ENCODE data around the gene CDH15. TPM values are rescaled to one million over a fixed set of nuclear protein-coding genes. Genes with fewer than 3 reads are reported as not detected.

The CDH15 gene
- total RNA-seq, 1 experiment from 2014 or later, result 3.8 TPM

GRCh38 chr16:89155851-89156739 lies 15.5 kb upstream of the CDH15 start:
- no peak for ATAC-seq
- ChIA-PET RAD21 (ENCODE audit: low non-redundant PET in 1 of 2, low total read pairs in 2 of 2, uncharacterized antibody in 2 of 2, unreplicated experiment in 2 of 2) (no interaction called here), CTCF (interaction anchor here (1.0 kb wide), 1 partner anchor 12 kb away, joined by 6 read pairs; no protein-coding TSS in a partner anchor), POLR2A (interaction anchor here (1.7 kb wide), 1 partner anchor 15 kb away, joined by 4 read pairs; no protein-coding TSS in a partner anchor)
- intact Hi-C loops (cut with micrococcal nuclease), result no loop called here
- no peaks in the 10 kb centered on the region for H3K9me2 ChIP-seq (ENCODE audit: insufficient read depth)
- BruUV-seq (replicated peaks), result TSS peak; percentile 33
- no peaks in the 10 kb centered on the region for H3K27me3 ChIP-seq (ENCODE audit: insufficient read depth, low read length)
- H3K9ac ChIP-seq (ENCODE audit: low read length), result no peak overlapping the region
- H3K4me2 ChIP-seq (ENCODE audit: low read length), result no peak overlapping the region
- H3K79me2 ChIP-seq (ENCODE audit: insufficient read depth, low read length), result no peaks in the 10 kb centered on the region
- DNase-seq (ENCODE audit: low read depth, low spot score), result no peak
- H3K36me3 ChIP-seq (ENCODE audit: control insufficient read depth in 1 of 2, insufficient read depth in 2 of 2, low read length in 2 of 2), result peaks cover 0 to 5% of the 10 kb centered on the region in 2 experiments; a peak in 1 of 4 replicates
- H3K4me3 ChIP-seq (replicated peaks in 1 of 2; ENCODE audit: low read depth in 1 of 2, low read length in 2 of 2), result no peak overlapping the region
- no peak overlapping the region for H3K27ac ChIP-seq (ENCODE audit: low read depth, low read length)
- TF ChIP-seq, protein P1, sequence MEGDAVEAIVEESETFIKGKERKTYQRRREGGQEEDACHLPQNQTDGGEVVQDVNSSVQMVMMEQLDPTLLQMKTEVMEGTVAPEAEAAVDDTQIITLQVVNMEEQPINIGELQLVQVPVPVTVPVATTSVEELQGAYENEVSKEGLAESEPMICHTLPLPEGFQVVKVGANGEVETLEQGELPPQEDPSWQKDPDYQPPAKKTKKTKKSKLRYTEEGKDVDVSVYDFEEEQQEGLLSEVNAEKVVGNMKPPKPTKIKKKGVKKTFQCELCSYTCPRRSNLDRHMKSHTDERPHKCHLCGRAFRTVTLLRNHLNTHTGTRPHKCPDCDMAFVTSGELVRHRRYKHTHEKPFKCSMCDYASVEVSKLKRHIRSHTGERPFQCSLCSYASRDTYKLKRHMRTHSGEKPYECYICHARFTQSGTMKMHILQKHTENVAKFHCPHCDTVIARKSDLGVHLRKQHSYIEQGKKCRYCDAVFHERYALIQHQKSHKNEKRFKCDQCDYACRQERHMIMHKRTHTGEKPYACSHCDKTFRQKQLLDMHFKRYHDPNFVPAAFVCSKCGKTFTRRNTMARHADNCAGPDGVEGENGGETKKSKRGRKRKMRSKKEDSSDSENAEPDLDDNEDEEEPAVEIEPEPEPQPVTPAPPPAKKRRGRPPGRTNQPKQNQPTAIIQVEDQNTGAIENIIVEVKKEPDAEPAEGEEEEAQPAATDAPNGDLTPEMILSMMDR (IDR thresholded peaks at IDR 0.05 in 2 of 3, conservative IDR thresholded peaks at IDR 0.05 in 1 of 3; ENCODE audit: borderline replicate concordance in 1 of 3, insufficient read depth in 1 of 3, low read depth in 2 of 3, low read length in 2 of 3), result no peak
- 0 out of 2 replicates have a peak, but pooled peaks have one; percentile 10 for TF ChIP-seq POLR2AphosphoS5 (IDR thresholded peaks at IDR 0.05; ENCODE audit: low read depth, low read length)
- no peak overlapping the region for H2AFZ ChIP-seq (ENCODE audit: low read depth, low read length, poor library complexity, severe bottlenecking)
- no peaks in the 10 kb centered on the region for H4K20me1 ChIP-seq (ENCODE audit: insufficient read depth)
- H3K4me1 ChIP-seq (ENCODE audit: control insufficient read depth in 1 of 2, insufficient read depth in 2 of 2, low read length in 2 of 2), result peaks cover 0 to 15% of the 10 kb centered on the region in 2 experiments; a peak in 2 of 4 replicates
- H3K9me3 ChIP-seq (ENCODE audit: control insufficient read depth in 1 of 2, insufficient read depth in 1 of 2, low read depth in 1 of 2, low read length in 2 of 2), result peaks cover 0 to 15% of the 10 kb centered on the region in 2 experiments; a peak in 1 of 4 replicates

Measured in HCT116 (cell line).